Right ventricle myocardium inferior (tissue), 1 donor: Measurements from ENCODE around the gene PRKCE. TPM values are rescaled to one million over a fixed set of nuclear protein-coding genes. Genes with fewer than 3 reads are reported as not detected.
A peak's percentile ranks its signal among the peaks of the same experiment; 100 is the strongest.

ENCODE experiments used
- ATAC-seq: fragments of 200-7000 bp; cut with Tn5 transposase; one replicate; pipeline ENCODE4 v1.9.1; 2020; ENCODE audit warnings: mild to moderate bottlenecking, moderate library complexity
- DNase-seq: peaks from one replicate; pipeline ENCODE4 v3.0.0; 2021; ENCODE audit errors: missing footprints
- intact Hi-C: fragments of 100-400 bp; cut with DNase I; formaldehyde crosslinking; loops from one replicate; pipeline ENCODE4 v1.11.0; 2022
- total RNA-seq: library from RNA; stranded (reverse); fragmentation: NEBNext Ultra II Directional; extraction: Animal tissue kit (Norgen Biotek cat#: 25700); gene quantifications from one replicate; pipeline ENCODE4 v1.2.1, GENCODE V29; 2021
- donor health status: DM: no; HTN: yes; CAD: no; lungs with severe emphysema.

PRKCE gene
- total RNA-seq, 1 donor from 2014 or later = 17.8 TPM

DNA sequence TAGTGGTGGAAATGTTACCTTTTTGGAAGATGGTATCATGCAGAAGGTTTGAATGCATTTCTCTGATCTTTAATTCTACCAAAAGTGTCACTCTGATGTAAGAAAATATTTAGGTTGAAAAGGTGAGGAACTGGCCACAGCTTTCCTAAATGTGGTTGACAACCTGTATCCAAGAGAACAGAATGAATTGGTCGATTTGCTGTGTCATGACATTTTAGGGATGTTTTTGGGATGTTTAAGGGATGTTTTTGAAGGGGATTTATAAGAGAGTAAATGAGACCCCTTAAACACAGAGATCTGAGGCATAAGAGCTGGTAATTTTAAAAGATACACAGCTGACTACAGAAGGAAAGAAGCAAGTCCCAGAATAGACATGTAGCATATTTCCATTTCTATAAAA is 375.0 kb downstream of the PRKCE start:
- ATAC-seq = no peak
- intact Hi-C loops = no loop called here

GRCh38 chr2:46029332-46029811 is 377.9 kb downstream of the PRKCE start:
- intact Hi-C loops = no loop called here
- peak; percentile 34 for ATAC-seq
- DNase-seq = no peak

More for the DNA sequence above, 375.0 kb downstream of the PRKCE start:
- DNase-seq = no peak

GRCh38 chr2:46030330-46030729 is 378.9 kb downstream of the PRKCE start:
- ATAC-seq = no peak
- intact Hi-C loops = no loop called here
- no peak for DNase-seq

GRCh38 chr2:46032161-46032813 is 380.8 kb downstream of the PRKCE start:
- no peak for ATAC-seq
- intact Hi-C loops = no loop called here

GRCh38 chr2:46032996-46033395 is 381.5 kb downstream of the PRKCE start:
- no peak for DNase-seq
- intact Hi-C loops = no loop called here
- ATAC-seq = no peak

More at GRCh38 chr2:46032161-46032813, 380.8 kb downstream of the PRKCE start:
- DNase-seq = no peak

DNA sequence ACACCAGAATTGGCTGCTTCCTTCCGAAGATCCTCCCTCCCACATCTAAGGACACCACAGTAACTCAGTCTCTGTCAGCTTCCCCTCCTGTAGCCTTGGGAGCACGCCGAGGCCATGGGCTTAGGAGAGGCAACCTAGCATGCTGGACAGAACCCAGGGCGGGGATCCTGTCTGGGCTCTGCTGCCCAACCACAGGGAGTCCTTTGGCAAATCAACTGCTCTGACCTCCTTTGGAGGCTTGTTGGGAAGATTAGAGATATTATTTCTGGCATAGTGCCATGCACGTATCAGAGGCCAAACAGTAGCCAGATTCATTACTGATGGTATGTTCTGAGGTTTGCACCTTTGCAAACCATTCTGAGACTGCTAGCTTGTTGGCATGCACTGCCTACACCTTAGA is 383.1 kb downstream of the PRKCE start:
- DNase-seq = no peak
- intact Hi-C loops = no loop called here
- peak; percentile 40 for ATAC-seq

GRCh38 chr2:46036929-46037328 is 385.5 kb downstream of the PRKCE start:
- ATAC-seq (no peak), DNase-seq (no peak)
- intact Hi-C loops = no loop called here

DNA sequence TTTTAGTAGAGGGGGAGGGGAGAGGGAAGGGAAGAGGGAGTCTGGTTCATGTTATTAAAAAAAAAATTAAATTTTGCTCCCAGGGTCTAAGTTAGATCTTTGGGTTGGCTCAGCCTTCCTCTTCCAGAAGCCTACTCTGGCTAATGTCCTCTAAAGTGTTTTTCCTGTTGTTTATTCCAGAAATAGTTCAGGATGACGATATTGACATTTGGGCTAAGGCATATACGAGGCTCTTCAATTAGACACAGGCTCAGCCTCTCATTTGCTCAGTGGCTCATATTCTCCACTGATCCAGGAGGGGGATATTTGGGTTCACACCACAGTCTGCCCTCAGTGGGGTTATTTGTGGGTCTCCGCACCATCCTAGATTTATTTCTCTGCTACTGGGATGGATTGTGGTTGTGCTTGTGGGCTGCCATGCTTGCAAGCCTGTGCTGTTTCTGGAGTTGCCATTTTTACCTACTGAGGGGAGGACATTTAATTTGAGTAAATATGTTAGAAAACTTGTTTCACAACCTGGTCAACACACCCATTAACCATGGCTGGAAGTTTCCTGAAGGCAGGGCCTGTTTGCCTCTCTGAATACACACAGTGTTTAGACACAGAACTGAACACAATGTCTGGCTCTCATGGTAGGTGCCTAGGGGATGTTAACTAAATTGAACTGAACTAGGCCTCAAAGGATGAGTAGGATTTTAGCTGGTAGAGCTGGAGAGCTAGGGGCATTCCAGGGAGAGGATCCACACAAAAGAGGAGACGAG is 388.2 kb downstream of the PRKCE start:
- ATAC-seq (no peak), DNase-seq (no peak)
- intact Hi-C loops = no loop called here

DNA sequence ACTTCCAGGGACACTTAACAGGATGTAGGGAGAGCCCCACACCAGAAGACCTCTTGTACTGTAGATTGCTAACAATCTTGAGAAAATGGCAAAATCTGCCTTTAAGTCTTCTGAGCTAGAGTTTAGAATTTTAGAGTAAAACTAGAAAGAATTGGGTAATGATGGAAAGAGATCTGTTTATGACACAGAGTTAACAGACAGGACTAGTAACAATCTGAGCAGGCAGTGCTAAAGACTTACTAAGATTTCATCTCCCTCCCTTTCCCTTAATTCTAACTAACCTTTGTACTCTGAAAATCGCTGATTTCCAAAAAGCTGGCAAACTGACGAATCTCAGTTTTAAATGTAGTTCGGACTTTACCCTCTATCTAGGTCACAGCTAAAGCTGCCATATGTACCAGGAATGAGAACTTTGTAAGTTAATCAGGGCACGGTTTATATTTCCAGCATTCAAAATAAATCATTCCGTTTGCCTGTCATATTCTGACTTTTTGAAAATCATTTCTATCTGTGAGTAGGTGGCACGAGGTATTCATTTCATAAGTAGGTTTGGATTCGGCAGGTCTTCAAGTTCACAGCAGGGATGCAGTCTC is 389.2 kb downstream of the PRKCE start:
- no peak for DNase-seq
- intact Hi-C loops = no loop called here
- ATAC-seq = no peak

DNA sequence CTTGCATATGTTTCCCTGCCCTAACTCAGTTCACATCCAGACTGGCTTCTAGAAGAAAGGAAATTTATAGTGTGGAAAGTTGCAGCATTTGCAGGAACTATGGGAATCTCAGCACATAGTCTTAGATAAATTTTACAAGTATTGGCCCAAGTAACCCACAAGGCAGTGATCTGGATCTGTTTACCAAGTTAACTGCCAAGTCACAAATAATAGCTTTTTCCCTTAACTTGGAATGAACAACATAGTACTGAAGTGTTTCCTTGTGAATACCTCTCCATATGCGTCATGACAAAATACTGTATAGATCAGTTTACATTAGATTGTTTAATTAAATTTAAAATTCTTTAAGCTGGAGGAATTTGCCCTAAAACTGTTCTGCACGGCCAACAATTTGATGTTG is 390.0 kb downstream of the PRKCE start:
- DNase-seq = no peak
- intact Hi-C loops = no loop called here
- no peak for ATAC-seq

DNA sequence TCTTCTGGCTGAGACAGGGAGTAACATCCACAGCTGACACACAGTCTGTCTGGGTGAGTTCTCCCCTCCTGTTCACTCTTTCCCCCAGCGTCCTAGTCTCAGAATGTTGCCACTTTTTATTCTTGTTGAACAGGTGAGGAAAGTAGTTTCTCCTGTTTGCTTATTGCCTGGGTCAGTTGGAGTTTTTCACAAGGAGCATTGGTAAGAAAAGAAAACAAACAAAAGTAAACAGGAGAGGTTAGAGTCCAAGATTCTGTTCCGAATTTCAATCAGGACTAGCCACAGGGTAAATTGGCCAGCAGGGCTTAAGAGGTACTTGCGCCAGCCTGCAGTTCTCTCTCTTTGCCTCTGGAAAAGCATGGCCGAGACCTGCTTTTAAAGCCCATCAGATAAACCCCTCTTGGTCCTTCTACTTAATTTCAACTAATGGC is 390.7 kb downstream of the PRKCE start:
- DNase-seq (no peak), ATAC-seq (no peak)
- intact Hi-C loops = no loop called here

- no peak for ATAC-seq
- DNase-seq = no peak
- intact Hi-C loops = no loop called here
These were observed 391.2 kb downstream of the PRKCE start for GRCh38 chr2:46042711-46043110.

DNA sequence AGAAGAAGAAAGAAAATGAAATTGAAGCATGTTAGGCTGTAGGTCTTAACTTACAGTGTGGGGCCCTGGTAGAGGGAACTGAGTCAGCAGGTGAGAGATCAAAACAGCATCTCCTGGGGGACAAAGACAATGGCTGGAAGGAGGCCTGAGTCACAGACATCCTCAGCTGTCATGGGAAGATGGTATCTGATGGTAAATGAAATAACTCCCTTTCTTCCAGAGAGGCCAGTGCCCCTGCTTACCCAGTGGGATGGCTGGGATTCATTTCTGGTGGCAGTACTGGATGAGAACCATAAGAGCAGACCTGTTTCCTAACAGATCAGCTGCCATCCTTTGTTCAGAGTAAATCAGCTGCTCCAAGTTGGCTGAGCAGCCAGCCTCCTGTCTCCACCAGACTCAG is 394.4 kb downstream of the PRKCE start:
- ATAC-seq = no peak
- DNase-seq = no peak
- intact Hi-C loops = no loop called here

- intact Hi-C loops = no loop called here
- DNase-seq (no peak), ATAC-seq (no peak)
These were observed 395.8 kb downstream of the PRKCE start for GRCh38 chr2:46047290-46047689.

DNA sequence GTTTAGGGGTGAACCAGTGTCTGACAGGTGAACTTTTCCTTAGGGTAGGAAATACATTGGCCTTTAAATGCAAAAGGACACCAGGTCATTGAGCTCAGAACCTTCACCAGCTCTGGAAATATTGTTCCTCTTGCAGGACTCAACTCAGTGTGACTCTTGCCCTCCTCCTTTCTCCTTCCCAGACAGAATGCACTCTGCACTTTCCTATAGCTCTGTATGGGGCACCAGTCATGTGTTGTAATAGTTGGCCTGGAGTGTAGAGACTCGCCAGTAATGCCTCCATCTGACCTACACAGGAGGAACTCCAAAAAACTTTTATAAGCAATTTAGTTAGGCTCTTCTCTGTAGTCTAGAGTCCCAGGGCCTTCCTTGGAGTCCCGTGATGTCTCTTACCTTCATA is 397.2 kb downstream of the PRKCE start:
- DNase-seq = no peak
- ATAC-seq = no peak
- intact Hi-C loops = no loop called here

DNA sequence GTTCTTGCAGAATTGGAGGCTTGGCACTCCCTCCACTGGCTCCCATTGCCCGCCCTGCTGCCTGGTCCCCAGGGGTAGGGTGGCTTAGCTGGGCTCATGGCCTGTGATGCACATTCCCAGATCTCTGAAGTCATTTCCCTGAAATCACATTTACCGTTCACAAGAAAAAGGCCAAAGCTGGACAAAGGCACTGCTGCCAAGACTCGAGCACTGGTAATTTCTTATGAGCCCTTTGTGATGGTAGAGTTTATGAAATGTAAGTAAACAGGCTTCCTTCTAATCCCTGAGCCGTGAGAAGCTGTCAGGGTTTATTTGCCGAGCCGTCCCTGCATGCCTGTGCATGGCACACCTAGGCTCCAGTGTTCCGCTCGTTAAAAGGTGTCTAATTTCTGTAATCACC is 398.6 kb downstream of the PRKCE start:
- ATAC-seq (no peak), DNase-seq (no peak)
- intact Hi-C loops = no loop called here

GRCh38 chr2:46050489-46050888 is 399.0 kb downstream of the PRKCE start:
- DNase-seq = no peak
- no peak for ATAC-seq
- intact Hi-C loops = no loop called here

- DNase-seq (no peak), ATAC-seq (no peak)
- intact Hi-C loops = no loop called here
These were observed 399.6 kb downstream of the PRKCE start for GRCh38 chr2:46051085-46051484.

DNA sequence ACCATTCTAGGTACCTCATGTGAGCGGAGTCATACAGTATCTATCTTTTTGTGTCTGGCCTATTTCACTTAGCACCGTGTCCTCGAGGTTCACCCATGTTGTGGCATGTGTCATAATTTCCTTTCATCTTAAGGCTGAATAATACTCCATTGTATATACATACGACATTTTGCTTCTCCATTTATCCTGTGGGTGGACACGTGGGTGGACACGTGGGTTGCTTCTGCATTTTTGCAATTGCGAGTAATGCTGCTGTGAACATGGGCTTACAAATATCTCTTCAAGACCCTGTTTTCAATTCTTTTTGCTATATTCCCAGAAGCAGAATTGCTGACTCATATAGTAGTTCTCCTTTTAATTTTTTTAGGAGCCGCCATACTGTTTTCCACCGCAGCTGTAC is 402.1 kb downstream of the PRKCE start:
- no peak for ATAC-seq
- intact Hi-C loops = no loop called here
- DNase-seq = no peak

GRCh38 chr2:46056541-46056940 is 405.1 kb downstream of the PRKCE start:
- intact Hi-C loops = no loop called here
- DNase-seq (no peak), ATAC-seq (no peak)
